Measurements from ENCODE around the gene TTC39C. TPM values are rescaled to one million over a fixed set of nuclear protein-coding genes. Genes with fewer than 3 reads are reported as not detected.

The TTC39C gene
- total RNA-seq, 1 experiment from 2014 or later, result 24.0 TPM

- intact Hi-C loops (cut with micrococcal nuclease; ENCODE audit: unreplicated experiment), result loop anchor here (2.0 kb wide), 2 partner anchors 93 to 311 kb away; no protein-coding TSS in a partner anchor
- ChIA-PET POLR2A (ENCODE audit: low non-redundant PET) (no interaction called here), CTCF (interaction anchor here (0.9 to 1.5 kb wide), 2 partner anchors 93 to 311 kb away, joined by 3 to 12 read pairs; no protein-coding TSS in a partner anchor)
- Histone ChIP-seq H3K9me3 (ENCODE audit: low read depth, low read length, poor library complexity, severe bottlenecking) (no peaks in the 10 kb centered on the region), H3K27ac (ENCODE audit: low read depth, low read length, poor library complexity, severe bottlenecking) (no peak overlapping the region), H3K27me3 (replicated peaks; ENCODE audit: insufficient read depth, low read depth, low read length, poor library complexity) (no peaks in the 10 kb centered on the region), H3K4me3 (ENCODE audit: low read depth, low read length, poor library complexity, severe bottlenecking) (no peak overlapping the region), H3K4me1 (ENCODE audit: insufficient read depth, low read length, poor library complexity, severe bottlenecking) (no peaks in the 10 kb centered on the region), H3K36me3 (ENCODE audit: insufficient read depth, low read length, poor library complexity, severe bottlenecking) (no peaks in the 10 kb centered on the region)
- BruUV-seq (replicated peaks), result no TSS peak
- DNase-seq (ENCODE audit: low spot score), result no peak
- TF ChIP-seq EZH2 (IDR thresholded peaks at IDR 0.05; ENCODE audit: borderline replicate concordance, low read depth, low read length, poor library complexity, severe bottlenecking), result no peak
- no peak for TF ChIP-seq CTCF (conservative IDR thresholded peaks at IDR 0.05; ENCODE audit: low read depth, low read length)
Observed at GRCh38 chr18:24177499-24178133, 163.1 kb downstream of the TTC39C start.

GRCh38 chr18:24180048-24180447 is 165.5 kb downstream of the TTC39C start:
- Histone ChIP-seq H3K27ac (ENCODE audit: low read depth, low read length, poor library complexity, severe bottlenecking) (no peak overlapping the region), H3K4me1 (ENCODE audit: insufficient read depth, low read length, poor library complexity, severe bottlenecking) (no peaks in the 10 kb centered on the region), H3K4me3 (ENCODE audit: low read depth, low read length, poor library complexity, severe bottlenecking) (no peak overlapping the region), H3K36me3 (ENCODE audit: insufficient read depth, low read length, poor library complexity, severe bottlenecking) (no peaks in the 10 kb centered on the region), H3K27me3 (replicated peaks; ENCODE audit: insufficient read depth, low read depth, low read length, poor library complexity) (no peaks in the 10 kb centered on the region), H3K9me3 (ENCODE audit: low read depth, low read length, poor library complexity, severe bottlenecking) (no peaks in the 10 kb centered on the region)
- ChIA-PET POLR2A (ENCODE audit: low non-redundant PET) (no interaction called here), CTCF (interaction anchor here (0.7 kb wide), 1 partner anchor 309 kb away, joined by 3 read pairs; no protein-coding TSS in a partner anchor)
- TF ChIP-seq CTCF (conservative IDR thresholded peaks at IDR 0.05; ENCODE audit: low read depth, low read length), result no peak
- TF ChIP-seq EZH2 (IDR thresholded peaks at IDR 0.05; ENCODE audit: borderline replicate concordance, low read depth, low read length, poor library complexity, severe bottlenecking), result no peak
- intact Hi-C loops (cut with micrococcal nuclease; ENCODE audit: unreplicated experiment), result no loop called here
- DNase-seq (ENCODE audit: low spot score), result no peak
- no TSS peak for BruUV-seq (replicated peaks)

GRCh38 chr18:24181806-24182205 is 167.3 kb downstream of the TTC39C start:
- DNase-seq (ENCODE audit: low spot score), result no peak
- Histone ChIP-seq H3K4me3 (ENCODE audit: low read depth, low read length, poor library complexity, severe bottlenecking) (no peak overlapping the region), H3K27me3 (replicated peaks; ENCODE audit: insufficient read depth, low read depth, low read length, poor library complexity) (no peaks in the 10 kb centered on the region), H3K27ac (ENCODE audit: low read depth, low read length, poor library complexity, severe bottlenecking) (no peak overlapping the region), H3K36me3 (ENCODE audit: insufficient read depth, low read length, poor library complexity, severe bottlenecking) (no peaks in the 10 kb centered on the region), H3K9me3 (ENCODE audit: low read depth, low read length, poor library complexity, severe bottlenecking) (no peaks in the 10 kb centered on the region), H3K4me1 (ENCODE audit: insufficient read depth, low read length, poor library complexity, severe bottlenecking) (no peaks in the 10 kb centered on the region)
- TF ChIP-seq EZH2 (IDR thresholded peaks at IDR 0.05; ENCODE audit: borderline replicate concordance, low read depth, low read length, poor library complexity, severe bottlenecking) (no peak), CTCF (conservative IDR thresholded peaks at IDR 0.05; ENCODE audit: low read depth, low read length) (no peak)
- CTCF ChIA-PET, result no interaction called here
- no TSS peak for BruUV-seq (replicated peaks)
- POLR2A ChIA-PET (ENCODE audit: low non-redundant PET), result no interaction called here
- intact Hi-C loops (cut with micrococcal nuclease; ENCODE audit: unreplicated experiment), result no loop called here

Other genes starting within 250 kb of the TTC39C start
- gene CABYR, start 124.3 kb downstream of the TTC39C start, total RNA-seq (2021), result 7.9 and 11.5 TPM in 2 replicates